ENCODE results near the gene APP.

DNA sequence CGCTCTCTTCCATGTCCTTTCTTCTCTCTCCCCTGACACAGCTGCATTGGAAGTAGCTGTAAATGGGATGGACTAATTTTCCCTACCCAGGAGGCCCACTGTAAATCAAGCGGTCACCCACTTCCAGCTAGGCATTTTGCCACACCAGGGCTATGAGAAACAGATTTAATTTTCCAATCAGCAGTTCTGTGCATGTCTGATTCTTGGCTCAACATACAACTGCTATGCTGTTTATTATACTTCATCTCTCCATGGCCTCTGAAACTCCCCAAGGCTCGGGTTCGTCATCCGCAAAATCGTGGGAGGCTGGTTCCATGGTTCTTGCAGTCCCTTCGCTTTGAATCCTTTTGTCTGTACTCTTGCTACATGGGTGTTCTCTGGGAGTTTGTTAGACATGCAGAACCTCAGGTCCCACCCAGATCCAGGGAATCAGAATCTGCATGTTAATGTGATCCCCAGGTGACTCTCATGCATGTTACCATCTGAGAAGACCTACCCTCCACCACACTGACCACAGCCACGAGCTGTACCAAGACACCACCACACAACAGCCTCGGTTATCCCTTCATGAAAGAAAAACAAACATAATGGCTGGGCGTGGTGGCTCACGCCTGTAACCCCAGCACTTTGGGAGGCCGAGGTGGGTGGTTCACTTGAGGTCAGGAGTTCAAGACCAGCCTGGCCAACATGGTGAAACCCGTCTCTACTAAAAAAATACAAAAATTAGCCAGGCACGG lies 245.3 kb downstream of the APP start:
- TF ChIP-seq, protein P1, sequence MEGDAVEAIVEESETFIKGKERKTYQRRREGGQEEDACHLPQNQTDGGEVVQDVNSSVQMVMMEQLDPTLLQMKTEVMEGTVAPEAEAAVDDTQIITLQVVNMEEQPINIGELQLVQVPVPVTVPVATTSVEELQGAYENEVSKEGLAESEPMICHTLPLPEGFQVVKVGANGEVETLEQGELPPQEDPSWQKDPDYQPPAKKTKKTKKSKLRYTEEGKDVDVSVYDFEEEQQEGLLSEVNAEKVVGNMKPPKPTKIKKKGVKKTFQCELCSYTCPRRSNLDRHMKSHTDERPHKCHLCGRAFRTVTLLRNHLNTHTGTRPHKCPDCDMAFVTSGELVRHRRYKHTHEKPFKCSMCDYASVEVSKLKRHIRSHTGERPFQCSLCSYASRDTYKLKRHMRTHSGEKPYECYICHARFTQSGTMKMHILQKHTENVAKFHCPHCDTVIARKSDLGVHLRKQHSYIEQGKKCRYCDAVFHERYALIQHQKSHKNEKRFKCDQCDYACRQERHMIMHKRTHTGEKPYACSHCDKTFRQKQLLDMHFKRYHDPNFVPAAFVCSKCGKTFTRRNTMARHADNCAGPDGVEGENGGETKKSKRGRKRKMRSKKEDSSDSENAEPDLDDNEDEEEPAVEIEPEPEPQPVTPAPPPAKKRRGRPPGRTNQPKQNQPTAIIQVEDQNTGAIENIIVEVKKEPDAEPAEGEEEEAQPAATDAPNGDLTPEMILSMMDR (IDR thresholded peaks at IDR 0.05; ENCODE audit: insufficient read depth, low read length), result no peak
- TF ChIP-seq, protein P2, sequence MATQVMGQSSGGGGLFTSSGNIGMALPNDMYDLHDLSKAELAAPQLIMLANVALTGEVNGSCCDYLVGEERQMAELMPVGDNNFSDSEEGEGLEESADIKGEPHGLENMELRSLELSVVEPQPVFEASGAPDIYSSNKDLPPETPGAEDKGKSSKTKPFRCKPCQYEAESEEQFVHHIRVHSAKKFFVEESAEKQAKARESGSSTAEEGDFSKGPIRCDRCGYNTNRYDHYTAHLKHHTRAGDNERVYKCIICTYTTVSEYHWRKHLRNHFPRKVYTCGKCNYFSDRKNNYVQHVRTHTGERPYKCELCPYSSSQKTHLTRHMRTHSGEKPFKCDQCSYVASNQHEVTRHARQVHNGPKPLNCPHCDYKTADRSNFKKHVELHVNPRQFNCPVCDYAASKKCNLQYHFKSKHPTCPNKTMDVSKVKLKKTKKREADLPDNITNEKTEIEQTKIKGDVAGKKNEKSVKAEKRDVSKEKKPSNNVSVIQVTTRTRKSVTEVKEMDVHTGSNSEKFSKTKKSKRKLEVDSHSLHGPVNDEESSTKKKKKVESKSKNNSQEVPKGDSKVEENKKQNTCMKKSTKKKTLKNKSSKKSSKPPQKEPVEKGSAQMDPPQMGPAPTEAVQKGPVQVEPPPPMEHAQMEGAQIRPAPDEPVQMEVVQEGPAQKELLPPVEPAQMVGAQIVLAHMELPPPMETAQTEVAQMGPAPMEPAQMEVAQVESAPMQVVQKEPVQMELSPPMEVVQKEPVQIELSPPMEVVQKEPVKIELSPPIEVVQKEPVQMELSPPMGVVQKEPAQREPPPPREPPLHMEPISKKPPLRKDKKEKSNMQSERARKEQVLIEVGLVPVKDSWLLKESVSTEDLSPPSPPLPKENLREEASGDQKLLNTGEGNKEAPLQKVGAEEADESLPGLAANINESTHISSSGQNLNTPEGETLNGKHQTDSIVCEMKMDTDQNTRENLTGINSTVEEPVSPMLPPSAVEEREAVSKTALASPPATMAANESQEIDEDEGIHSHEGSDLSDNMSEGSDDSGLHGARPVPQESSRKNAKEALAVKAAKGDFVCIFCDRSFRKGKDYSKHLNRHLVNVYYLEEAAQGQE (IDR thresholded peaks at IDR 0.05; ENCODE audit: insufficient replicate concordance, low read depth), result no peak
- TF ChIP-seq POLR2AphosphoS5 (IDR thresholded peaks at IDR 0.05; ENCODE audit: low read depth) (no peak), SPI1 (IDR thresholded peaks at IDR 0.05; ENCODE audit: borderline replicate concordance, low read depth) (no peak)
